ENCODE measurements around the gene SLC3A2. TPM values are rescaled to one million over a fixed set of nuclear protein-coding genes. Genes with fewer than 3 reads are reported as not detected.

SLC3A2 gene
- total and polyA plus RNA-seq, 2 donors = 69.1 to 96.6 TPM

DNA sequence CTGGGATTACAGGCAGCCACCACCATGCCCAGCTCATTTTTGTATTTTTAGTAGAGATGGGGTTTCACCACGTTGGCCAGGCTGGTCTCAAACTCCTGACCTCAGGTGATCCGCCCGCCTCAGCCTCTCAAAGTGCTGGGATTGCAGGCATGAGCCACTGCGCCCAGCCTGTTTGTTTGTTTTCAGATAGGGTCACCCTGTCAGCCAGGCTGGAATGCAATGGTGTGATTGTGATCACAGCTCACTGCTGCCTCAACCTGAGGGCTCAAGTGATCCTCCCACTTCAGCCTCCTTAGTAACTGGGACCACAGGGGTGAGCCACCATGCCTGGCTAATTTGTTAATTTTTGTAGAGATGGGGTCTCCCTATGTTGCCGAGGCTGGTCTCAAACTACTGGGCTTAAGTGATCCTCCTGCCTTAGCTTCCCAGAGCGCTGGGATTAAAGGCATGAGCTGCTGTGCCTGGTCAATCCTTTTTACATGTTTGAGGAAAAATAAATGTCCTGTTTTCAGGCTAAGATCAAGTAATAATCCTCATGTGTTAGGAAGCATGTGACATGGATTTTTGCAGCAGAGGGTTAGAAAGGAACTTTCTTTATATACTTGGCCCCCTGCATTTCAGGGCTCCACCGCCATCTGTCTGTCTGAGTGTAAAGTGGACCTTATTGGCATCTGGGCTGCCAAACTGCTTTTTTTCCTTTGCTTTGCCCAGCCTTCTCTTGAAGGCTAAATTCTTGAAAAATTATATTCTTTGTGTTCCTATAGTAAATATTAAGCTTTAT, 4.8 kb upstream of the SLC3A2 start:
- DNase-seq (ENCODE audit: low read depth in 6 of 9, low spot score in 9 of 9) = no peak
- 97% methylated on average over 7 of the region's 7 CpGs for WGBS
- no peaks in the 10 kb centered on the region for H3K27me3 ChIP-seq (ENCODE audit: control insufficient read depth in 2 of 2, insufficient read depth in 1 of 2, low read length in 1 of 2)
- no peaks in the 10 kb centered on the region for H3K9me3 ChIP-seq (ENCODE audit: control insufficient read depth in 2 of 2, insufficient read depth in 1 of 2, low read length in 1 of 2)
- H3K4me1 ChIP-seq (ENCODE audit: control insufficient read depth in 2 of 2, insufficient read depth in 2 of 2, low read length in 2 of 2) = peaks cover 10 to 13% of the 10 kb centered on the region in 2 donors
- peaks cover 0 to 14% of the 10 kb centered on the region in 2 donors for H3K36me3 ChIP-seq (ENCODE audit: control insufficient read depth in 2 of 2, insufficient read depth in 2 of 2, low read length in 1 of 2)
- H3K4me3 ChIP-seq (ENCODE audit: low read length in 2 of 2) = no peak overlapping the region
- no peak overlapping the region for H3K27ac ChIP-seq (ENCODE audit: low read depth in 1 of 2, low read length in 1 of 2)

DNA sequence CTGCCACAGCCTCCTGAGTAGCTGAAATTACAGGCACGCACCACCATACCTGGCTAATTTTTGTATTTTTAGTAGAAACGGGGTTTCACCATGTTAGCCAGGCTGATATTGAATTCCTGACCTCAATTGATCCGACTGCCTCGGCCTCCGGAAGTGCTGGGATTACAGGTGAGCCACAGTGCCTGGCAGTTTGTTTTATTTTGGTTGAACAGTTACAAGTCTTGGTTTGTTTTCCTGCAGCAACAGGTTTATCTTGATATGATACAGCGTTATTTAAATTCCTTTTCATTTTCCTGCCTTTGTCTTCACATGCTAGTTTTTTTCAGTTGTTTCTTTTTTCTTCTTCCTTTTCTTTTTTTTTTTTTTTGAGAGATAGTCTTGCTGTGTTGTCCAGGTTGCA, 4.0 kb upstream of the SLC3A2 start:
- Histone ChIP-seq H3K36me3 (ENCODE audit: control insufficient read depth in 2 of 2, insufficient read depth in 2 of 2, low read length in 1 of 2) (peaks cover 0 to 14% of the 10 kb centered on the region in 2 donors), H3K9me3 (ENCODE audit: control insufficient read depth in 2 of 2, insufficient read depth in 1 of 2, low read length in 1 of 2) (no peaks in the 10 kb centered on the region), H3K27ac (ENCODE audit: low read depth in 1 of 2, low read length in 1 of 2) (no peak overlapping the region), H3K4me3 (ENCODE audit: low read length in 2 of 2) (no peak overlapping the region), H3K27me3 (ENCODE audit: control insufficient read depth in 2 of 2, insufficient read depth in 1 of 2, low read length in 1 of 2) (no peaks in the 10 kb centered on the region), H3K4me1 (ENCODE audit: control insufficient read depth in 2 of 2, insufficient read depth in 2 of 2, low read length in 2 of 2) (peaks cover 11 to 15% of the 10 kb centered on the region in 2 donors)
- 94% methylated on average over 6 of the region's 6 CpGs for WGBS
- DNase-seq (ENCODE audit: low read depth in 6 of 9, low spot score in 9 of 9) = no peak

DNA sequence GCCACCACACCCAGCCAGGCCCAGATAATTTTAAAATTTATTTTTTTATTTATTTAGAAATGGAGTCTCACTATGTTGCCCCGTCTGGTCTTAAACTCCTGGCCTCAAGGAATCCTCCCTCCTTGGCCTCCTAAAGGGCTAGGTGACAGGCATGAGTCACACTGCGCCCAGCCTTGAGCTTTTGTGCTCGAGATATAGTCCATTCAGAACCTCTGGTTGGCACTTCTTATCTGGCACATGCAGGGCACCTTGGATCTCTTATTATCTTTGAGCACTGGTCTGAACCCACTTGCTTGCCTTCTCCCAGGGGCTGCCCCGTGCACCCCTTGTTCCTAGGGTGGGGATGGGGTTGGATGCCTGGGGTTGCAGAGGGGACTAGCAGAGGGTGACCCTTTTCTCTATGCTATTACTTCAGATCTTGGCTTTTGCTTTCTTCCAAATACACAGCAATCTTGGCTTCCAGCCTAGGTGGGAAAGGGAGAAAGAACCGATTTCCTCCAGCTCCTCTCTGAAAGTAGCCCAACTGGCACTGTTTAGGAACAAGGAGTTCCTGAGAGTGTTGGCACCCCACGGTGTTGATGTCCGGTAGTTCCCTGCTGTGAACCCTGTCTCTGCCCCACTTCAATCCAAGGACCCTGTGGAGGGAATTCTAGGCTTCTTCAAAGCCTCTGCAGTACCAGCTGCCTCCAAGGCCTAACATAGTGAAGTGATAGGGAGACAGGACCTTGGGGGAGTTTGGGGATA, 1.3 kb upstream of the SLC3A2 start:
- Histone ChIP-seq H3K9me3 (ENCODE audit: control insufficient read depth in 2 of 2, insufficient read depth in 1 of 2, low read length in 1 of 2) (no peaks in the 10 kb centered on the region), H3K27ac (ENCODE audit: low read depth in 1 of 2, low read length in 1 of 2) (peak overlapping the region; percentile 99), H3K4me3 (ENCODE audit: low read length in 2 of 2) (no peak overlapping the region), H3K4me1 (ENCODE audit: control insufficient read depth in 2 of 2, insufficient read depth in 2 of 2, low read length in 2 of 2) (peaks cover 17 to 34% of the 10 kb centered on the region in 2 donors), H3K36me3 (ENCODE audit: control insufficient read depth in 2 of 2, insufficient read depth in 2 of 2, low read length in 1 of 2) (peaks cover 17 to 28% of the 10 kb centered on the region in 2 donors), H3K27me3 (ENCODE audit: control insufficient read depth in 2 of 2, insufficient read depth in 1 of 2, low read length in 1 of 2) (no peaks in the 10 kb centered on the region)
- no peak for DNase-seq (ENCODE audit: low read depth in 6 of 9, low spot score in 9 of 9)
- WGBS = 92% methylated on average over 7 of the region's 7 CpGs

DNA sequence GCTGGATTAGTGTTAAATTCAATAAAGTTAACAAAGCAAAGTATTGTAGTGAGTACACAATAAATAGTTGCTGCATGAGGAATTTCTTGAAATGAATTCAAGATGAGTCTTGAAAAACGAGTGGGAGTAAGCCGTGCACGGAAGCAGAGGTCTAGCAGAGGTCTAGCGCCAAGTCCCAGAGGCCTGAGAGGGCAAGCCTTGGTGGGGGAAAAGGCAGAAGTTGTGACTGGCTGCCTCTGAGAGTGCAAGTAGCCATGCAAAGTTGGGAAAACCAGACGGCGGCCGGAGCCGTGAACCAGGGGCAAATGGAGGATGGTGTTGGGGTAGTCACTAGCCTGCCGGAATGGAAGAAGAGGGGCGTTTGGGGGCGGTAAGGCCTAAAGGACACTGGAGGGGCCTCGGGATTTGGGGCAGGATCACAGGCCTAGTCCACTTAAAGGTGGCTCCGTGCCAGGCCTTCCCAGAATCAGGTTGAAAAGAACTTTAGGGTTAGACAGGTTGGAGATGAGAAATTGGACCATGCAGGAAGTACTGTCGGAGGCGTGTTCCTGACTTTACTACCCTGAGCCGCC, 379 bp upstream of the SLC3A2 start:
- peak in 2 of 9 donors; percentile 3 to 17 for DNase-seq (ENCODE audit: low read depth in 6 of 9, low spot score in 9 of 9)
- Histone ChIP-seq H3K27me3 (ENCODE audit: control insufficient read depth in 2 of 2, insufficient read depth in 1 of 2, low read length in 1 of 2) (no peaks in the 10 kb centered on the region), H3K4me1 (ENCODE audit: control insufficient read depth in 2 of 2, insufficient read depth in 2 of 2, low read length in 2 of 2) (peaks cover 17 to 34% of the 10 kb centered on the region in 2 donors), H3K27ac (ENCODE audit: low read depth in 1 of 2, low read length in 1 of 2) (peak overlapping the region; percentile 99), H3K36me3 (ENCODE audit: control insufficient read depth in 2 of 2, insufficient read depth in 2 of 2, low read length in 1 of 2) (peaks cover 26 to 35% of the 10 kb centered on the region in 2 donors), H3K4me3 (ENCODE audit: low read length in 2 of 2) (peak overlapping the region; percentile 89 to 96), H3K9me3 (ENCODE audit: control insufficient read depth in 2 of 2, insufficient read depth in 1 of 2, low read length in 1 of 2) (no peaks in the 10 kb centered on the region)
- WGBS = 2% methylated on average over 16 of the region's 16 CpGs

DNA sequence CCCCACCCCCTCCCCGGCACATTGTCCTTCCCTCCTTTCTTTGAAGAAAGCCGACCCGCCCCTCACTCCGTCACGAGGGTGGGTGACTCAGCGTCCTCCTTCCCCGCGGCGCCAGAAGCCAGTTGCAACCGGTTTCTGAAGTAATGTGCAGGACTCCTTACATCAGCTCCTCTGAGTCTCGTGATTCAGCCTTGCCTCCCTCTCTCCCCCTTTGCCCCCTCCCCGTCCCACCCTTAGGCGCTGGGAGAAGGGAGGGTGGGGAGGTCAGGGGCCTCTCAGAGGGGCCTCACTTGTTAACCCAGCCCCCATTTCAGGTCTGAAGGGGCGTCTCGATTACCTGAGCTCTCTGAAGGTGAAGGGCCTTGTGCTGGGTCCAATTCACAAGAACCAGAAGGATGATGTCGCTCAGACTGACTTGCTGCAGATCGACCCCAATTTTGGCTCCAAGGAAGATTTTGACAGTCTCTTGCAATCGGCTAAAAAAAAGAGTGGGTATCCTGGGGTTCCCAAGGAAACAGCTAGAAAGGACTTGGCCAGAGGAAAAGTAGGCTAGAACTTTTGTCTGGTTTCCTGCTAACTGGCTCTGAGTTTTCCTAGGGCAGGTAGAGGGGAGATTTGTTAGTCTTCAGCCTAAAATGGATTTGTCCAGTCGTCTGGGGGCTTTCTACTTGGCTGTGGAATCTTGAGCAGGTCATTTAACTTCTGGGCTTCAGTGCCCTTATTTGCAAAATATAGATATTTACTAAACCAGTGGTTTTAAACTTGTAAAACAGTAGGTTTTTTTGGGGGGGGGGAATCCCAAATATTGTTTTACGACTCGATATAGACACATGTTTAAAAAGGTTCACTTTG, 1.1 kb downstream of the SLC3A2 start:
- Histone ChIP-seq H3K9me3 (ENCODE audit: control insufficient read depth in 2 of 2, insufficient read depth in 1 of 2, low read length in 1 of 2) (no peaks in the 10 kb centered on the region), H3K4me3 (ENCODE audit: low read length in 2 of 2) (peak overlapping the region; percentile 89 to 96), H3K4me1 (ENCODE audit: control insufficient read depth in 2 of 2, insufficient read depth in 2 of 2, low read length in 2 of 2) (peaks cover 17 to 34% of the 10 kb centered on the region in 2 donors), H3K27ac (ENCODE audit: low read depth in 1 of 2, low read length in 1 of 2) (peak overlapping the region; percentile 99), H3K36me3 (ENCODE audit: control insufficient read depth in 2 of 2, insufficient read depth in 2 of 2, low read length in 1 of 2) (peaks cover 41 to 49% of the 10 kb centered on the region in 2 donors), H3K27me3 (ENCODE audit: control insufficient read depth in 2 of 2, insufficient read depth in 1 of 2, low read length in 1 of 2) (no peaks in the 10 kb centered on the region)
- DNase-seq (ENCODE audit: low read depth in 6 of 9, low spot score in 9 of 9) = peak; percentile 71 to 95 (median 89)
- 9% methylated on average over 21 of the region's 21 CpGs for WGBS

DNA sequence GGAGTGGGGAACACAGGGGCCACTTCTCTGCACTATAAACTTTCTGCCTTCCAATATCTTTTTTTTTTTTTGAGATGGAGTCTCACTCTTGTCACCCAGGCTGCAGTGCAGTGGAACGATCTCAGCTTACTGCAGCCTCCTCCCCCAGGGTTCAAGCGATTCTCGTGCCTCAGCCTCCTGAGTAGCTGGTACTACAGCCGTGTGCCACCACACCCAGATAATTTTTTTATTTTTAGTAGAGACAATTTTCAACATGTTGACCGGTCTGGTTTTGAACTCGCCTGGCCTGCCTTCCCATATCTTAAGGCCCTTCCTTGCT, 1.7 kb downstream of the SLC3A2 start:
- H3K27me3 ChIP-seq (ENCODE audit: control insufficient read depth in 2 of 2, insufficient read depth in 1 of 2, low read length in 1 of 2) = no peaks in the 10 kb centered on the region
- H3K9me3 ChIP-seq (ENCODE audit: control insufficient read depth in 2 of 2, insufficient read depth in 1 of 2, low read length in 1 of 2) = no peaks in the 10 kb centered on the region
- peak overlapping the region in 1 of 2 donors; percentile 99 for H3K27ac ChIP-seq (ENCODE audit: low read depth in 1 of 2, low read length in 1 of 2)
- DNase-seq (ENCODE audit: low read depth in 6 of 9, low spot score in 9 of 9) = no peak
- 87% methylated on average over 6 of the region's 6 CpGs for WGBS
- peaks cover 46 to 55% of the 10 kb centered on the region in 2 donors for H3K36me3 ChIP-seq (ENCODE audit: control insufficient read depth in 2 of 2, insufficient read depth in 2 of 2, low read length in 1 of 2)
- peak overlapping the region; percentile 89 to 96 for H3K4me3 ChIP-seq (ENCODE audit: low read length in 2 of 2)
- peaks cover 17 to 34% of the 10 kb centered on the region in 2 donors for H3K4me1 ChIP-seq (ENCODE audit: control insufficient read depth in 2 of 2, insufficient read depth in 2 of 2, low read length in 2 of 2)

DNA sequence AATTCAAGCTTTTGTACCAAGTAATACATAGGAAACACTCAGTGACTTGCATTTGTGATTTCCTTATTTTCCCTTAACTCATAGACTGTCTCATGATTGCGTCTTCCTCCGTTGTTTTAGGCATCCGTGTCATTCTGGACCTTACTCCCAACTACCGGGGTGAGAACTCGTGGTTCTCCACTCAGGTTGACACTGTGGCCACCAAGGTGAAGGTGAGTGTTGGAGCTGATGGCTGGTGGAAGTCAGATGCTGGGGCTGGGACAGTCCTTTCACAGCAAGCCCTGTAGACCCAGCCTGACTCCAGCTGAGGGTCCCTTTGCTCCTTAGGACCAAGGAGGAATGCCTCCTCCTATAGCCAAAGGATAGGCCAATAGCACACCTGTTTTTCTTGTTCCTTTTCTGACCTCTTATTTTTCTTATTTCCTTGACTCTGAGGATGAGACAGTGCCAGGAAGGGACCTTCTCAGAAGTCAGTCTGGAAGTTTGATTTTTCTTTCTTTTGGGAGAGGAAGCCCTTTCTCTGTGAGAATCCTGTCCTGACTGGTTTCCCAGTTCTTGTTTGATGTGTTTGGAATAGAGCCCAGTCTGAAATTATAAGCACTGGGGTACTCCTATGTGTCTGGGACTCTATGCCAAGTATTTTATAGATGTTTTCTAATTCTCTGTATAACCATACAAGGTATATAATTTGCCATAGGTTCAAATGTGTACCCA, 2.2 kb downstream of the SLC3A2 start:
- no peak for DNase-seq (ENCODE audit: low read depth in 6 of 9, low spot score in 9 of 9)

DNA sequence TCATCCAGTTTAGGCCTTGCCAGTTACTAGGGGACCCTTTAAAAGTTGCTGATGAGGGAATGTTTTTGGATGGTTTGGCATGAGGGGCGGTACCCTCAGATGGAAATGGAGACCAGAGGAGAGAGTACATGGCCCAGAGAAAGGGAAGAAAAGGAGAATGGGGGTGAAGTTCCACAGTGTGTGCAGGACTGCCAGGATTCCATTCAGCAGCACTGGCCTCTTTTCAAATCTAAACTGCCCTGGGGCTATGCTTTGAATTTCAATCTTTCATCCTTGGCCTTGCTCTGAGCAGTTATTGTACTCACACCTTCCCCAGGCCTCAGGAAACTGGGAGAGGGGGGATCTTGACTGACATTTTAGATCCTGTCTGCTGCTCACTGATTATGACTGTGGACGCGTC, 3.0 kb downstream of the SLC3A2 start:
- peaks cover 59 to 67% of the 10 kb centered on the region in 2 donors for H3K36me3 ChIP-seq (ENCODE audit: control insufficient read depth in 2 of 2, insufficient read depth in 2 of 2, low read length in 1 of 2)
- H3K27ac ChIP-seq (ENCODE audit: low read depth in 1 of 2, low read length in 1 of 2) = no peak overlapping the region
- H3K9me3 ChIP-seq (ENCODE audit: control insufficient read depth in 2 of 2, insufficient read depth in 1 of 2, low read length in 1 of 2) = no peaks in the 10 kb centered on the region
- WGBS = 96% methylated on average over 3 of the region's 3 CpGs
- H3K4me3 ChIP-seq (ENCODE audit: low read length in 2 of 2) = no peak overlapping the region
- no peaks in the 10 kb centered on the region for H3K27me3 ChIP-seq (ENCODE audit: control insufficient read depth in 2 of 2, insufficient read depth in 1 of 2, low read length in 1 of 2)
- DNase-seq (ENCODE audit: low read depth in 6 of 9, low spot score in 9 of 9) = no peak
- peaks cover 17 to 34% of the 10 kb centered on the region in 2 donors for H3K4me1 ChIP-seq (ENCODE audit: control insufficient read depth in 2 of 2, insufficient read depth in 2 of 2, low read length in 2 of 2)

More for the DNA sequence above, 2.2 kb downstream of the SLC3A2 start:
- 94% methylated on average over 5 of the region's 5 CpGs for WGBS
- peaks cover 52 to 60% of the 10 kb centered on the region in 2 donors for H3K36me3 ChIP-seq (ENCODE audit: control insufficient read depth in 2 of 2, insufficient read depth in 2 of 2, low read length in 1 of 2)
- peaks cover 17 to 34% of the 10 kb centered on the region in 2 donors for H3K4me1 ChIP-seq (ENCODE audit: control insufficient read depth in 2 of 2, insufficient read depth in 2 of 2, low read length in 2 of 2)
- H3K9me3 ChIP-seq (ENCODE audit: control insufficient read depth in 2 of 2, insufficient read depth in 1 of 2, low read length in 1 of 2) = no peaks in the 10 kb centered on the region
- H3K27me3 ChIP-seq (ENCODE audit: control insufficient read depth in 2 of 2, insufficient read depth in 1 of 2, low read length in 1 of 2) = no peaks in the 10 kb centered on the region
- H3K4me3 ChIP-seq (ENCODE audit: low read length in 2 of 2) = peak overlapping the region; percentile 4 to 96
- peak overlapping the region; percentile 34 to 54 for H3K27ac ChIP-seq (ENCODE audit: low read depth in 1 of 2, low read length in 1 of 2)

Measured in thymus (tissue), 11 donors.